Vagina (tissue), 2 donors: ENCODE measurements around the gene ADARB2. TPM values are rescaled to one million over a fixed set of nuclear protein-coding genes. Genes with fewer than 3 reads are reported as not detected.

Experiments
- DNase-seq, 2 donors: peaks; one replicate each; pipeline ENCODE4 v3.0.0-alpha.2; 2017; ENCODE audit errors: extremely low spot score in 2 of 2
- H3K27ac ChIP-seq: fragments of 200-600 bp; sonication (generic); one replicate; pipeline ENCODE4 v1.5.1; 2019
- H3K27me3 ChIP-seq: fragments of 200-600 bp; sonication (generic); one replicate; pipeline ENCODE4 v1.5.1; 2019
- H3K36me3 ChIP-seq, 2 donors: fragments of 200-600 bp; sonication (generic); one replicate each; pipeline ENCODE4 v1.5.1; 2017 to 2019
- H3K4me1 ChIP-seq: fragments of 200-600 bp; sonication (generic); one replicate; pipeline ENCODE4 v1.5.1; 2019
- H3K4me3 ChIP-seq, 2 donors: fragments of 200-600 bp; sonication (generic); 1 replicate in 1 of 2; 2 replicates in 1 of 2; pipeline ENCODE4 v1.5.1; 2016 to 2019
- H3K9me3 ChIP-seq: fragments of 200-600 bp; sonication (generic); one replicate; pipeline ENCODE4 v1.5.1; 2019
- POLR2A ChIP-seq, 2 donors: fragments of 450-650 bp; IDR thresholded peaks; one replicate each; pipeline ENCODE4 v1.6.1; 2017; ENCODE audit warnings: antibody characterized with exemption in 2 of 2, mild to moderate bottlenecking in 2 of 2, moderate library complexity in 2 of 2
- POLR2AphosphoS5 ChIP-seq, 2 donors: sonication (generic); formaldehyde crosslinking; IDR thresholded peaks; one replicate each; pipeline ENCODE4 v1.9.0; 2017; ENCODE audit warnings: antibody characterized with exemption in 2 of 2, mild to moderate bottlenecking in 2 of 2, low read depth in 1 of 2; ENCODE audit not compliant: insufficient read depth in 1 of 2
- intact Hi-C: fragments of 100-400 bp; cut with DNase I; formaldehyde crosslinking; loops from one replicate; pipeline ENCODE4 v1.15.1; 2023
- total RNA-seq: library from RNA; depleted of rRNA; stranded (reverse); fragments of >200 nt; gene quantifications from one replicate; pipeline ENCODE4 v1.2.3, GENCODE V29; 2016
- TF ChIP-seq, protein P1 (sequence below), 3 experiments: fragments of 450-650 bp in 2 of 3; fragments of 200-600 bp in 1 of 3; sonication (generic) in 1 of 3; IDR thresholded peaks; one replicate each; pipeline ENCODE4 v1.5.1; 2017 to 2019; ENCODE audit warnings: antibody characterized with exemption in 3 of 3, mild to moderate bottlenecking in 2 of 3, moderate library complexity in 2 of 3

ADARB2 gene
- total RNA-seq, 1 donor from 2014 or later = 3.4 TPM

GRCh38 chr10:1690086-1690485 is 47.2 kb downstream of the ADARB2 start:
- intact Hi-C loops = no loop called here
- no peak for DNase-seq
- Histone ChIP-seq H3K9me3 (no peaks in the 10 kb centered on the region), H3K4me3 (no peak overlapping the region), H3K36me3 (no peaks in the 10 kb centered on the region), H3K27me3 (no peaks in the 10 kb centered on the region), H3K27ac (no peak overlapping the region), H3K4me1 (no peaks in the 10 kb centered on the region)
- TF ChIP-seq, protein P1, sequence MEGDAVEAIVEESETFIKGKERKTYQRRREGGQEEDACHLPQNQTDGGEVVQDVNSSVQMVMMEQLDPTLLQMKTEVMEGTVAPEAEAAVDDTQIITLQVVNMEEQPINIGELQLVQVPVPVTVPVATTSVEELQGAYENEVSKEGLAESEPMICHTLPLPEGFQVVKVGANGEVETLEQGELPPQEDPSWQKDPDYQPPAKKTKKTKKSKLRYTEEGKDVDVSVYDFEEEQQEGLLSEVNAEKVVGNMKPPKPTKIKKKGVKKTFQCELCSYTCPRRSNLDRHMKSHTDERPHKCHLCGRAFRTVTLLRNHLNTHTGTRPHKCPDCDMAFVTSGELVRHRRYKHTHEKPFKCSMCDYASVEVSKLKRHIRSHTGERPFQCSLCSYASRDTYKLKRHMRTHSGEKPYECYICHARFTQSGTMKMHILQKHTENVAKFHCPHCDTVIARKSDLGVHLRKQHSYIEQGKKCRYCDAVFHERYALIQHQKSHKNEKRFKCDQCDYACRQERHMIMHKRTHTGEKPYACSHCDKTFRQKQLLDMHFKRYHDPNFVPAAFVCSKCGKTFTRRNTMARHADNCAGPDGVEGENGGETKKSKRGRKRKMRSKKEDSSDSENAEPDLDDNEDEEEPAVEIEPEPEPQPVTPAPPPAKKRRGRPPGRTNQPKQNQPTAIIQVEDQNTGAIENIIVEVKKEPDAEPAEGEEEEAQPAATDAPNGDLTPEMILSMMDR (IDR thresholded peaks at IDR 0.05) = no peak
- TF ChIP-seq POLR2A (IDR thresholded peaks at IDR 0.05) = no peak
- TF ChIP-seq POLR2AphosphoS5 (IDR thresholded peaks at IDR 0.05; ENCODE audit: insufficient read depth in 1 of 2, low read depth in 1 of 2) = no peak

GRCh38 chr10:1688531-1688930 is 48.8 kb downstream of the ADARB2 start:
- DNase-seq = no peak
- TF ChIP-seq POLR2A (IDR thresholded peaks at IDR 0.05) = no peak
- TF ChIP-seq, protein P1 (IDR thresholded peaks at IDR 0.05) = no peak
- no peak for TF ChIP-seq POLR2AphosphoS5 (IDR thresholded peaks at IDR 0.05; ENCODE audit: insufficient read depth in 1 of 2, low read depth in 1 of 2)
- H3K36me3 ChIP-seq = no peaks in the 10 kb centered on the region
- no peaks in the 10 kb centered on the region for H3K9me3 ChIP-seq
- no peaks in the 10 kb centered on the region for H3K27me3 ChIP-seq
- no peak overlapping the region for H3K27ac ChIP-seq
- H3K4me3 ChIP-seq = no peak overlapping the region
- no peaks in the 10 kb centered on the region for H3K4me1 ChIP-seq
- intact Hi-C loops = no loop called here

- intact Hi-C loops = no loop called here
- no peaks in the 10 kb centered on the region for H3K36me3 ChIP-seq
- no peaks in the 10 kb centered on the region for H3K27me3 ChIP-seq
- no peak overlapping the region for H3K27ac ChIP-seq
- no peak for DNase-seq
- TF ChIP-seq POLR2A (IDR thresholded peaks at IDR 0.05) (no peak), POLR2AphosphoS5 (IDR thresholded peaks at IDR 0.05; ENCODE audit: insufficient read depth in 1 of 2, low read depth in 1 of 2) (no peak)
- TF ChIP-seq, protein P1 (IDR thresholded peaks at IDR 0.05) = no peak
- no peak overlapping the region for H3K4me3 ChIP-seq
- H3K4me1 ChIP-seq = no peaks in the 10 kb centered on the region
- H3K9me3 ChIP-seq = no peaks in the 10 kb centered on the region
These were observed 49.6 kb downstream of the ADARB2 start for GRCh38 chr10:1687623-1688150.

- no peaks in the 10 kb centered on the region for H3K4me1 ChIP-seq
- no peaks in the 10 kb centered on the region for H3K9me3 ChIP-seq
- intact Hi-C loops = no loop called here
- no peak overlapping the region for H3K27ac ChIP-seq
- no peak overlapping the region for H3K4me3 ChIP-seq
- no peaks in the 10 kb centered on the region for H3K36me3 ChIP-seq
- no peak for DNase-seq
- H3K27me3 ChIP-seq = no peaks in the 10 kb centered on the region
- TF ChIP-seq POLR2AphosphoS5 (IDR thresholded peaks at IDR 0.05; ENCODE audit: insufficient read depth in 1 of 2, low read depth in 1 of 2) (no peak), POLR2A (IDR thresholded peaks at IDR 0.05) (no peak)
- TF ChIP-seq, protein P1 (IDR thresholded peaks at IDR 0.05) = no peak
These were observed 50.1 kb downstream of the ADARB2 start for GRCh38 chr10:1687190-1687589.

GRCh38 chr10:1686491-1686749 is 50.9 kb downstream of the ADARB2 start:
- DNase-seq = no peak
- Histone ChIP-seq H3K9me3 (no peaks in the 10 kb centered on the region), H3K27ac (no peak overlapping the region), H3K27me3 (no peaks in the 10 kb centered on the region), H3K4me3 (no peak overlapping the region), H3K36me3 (no peaks in the 10 kb centered on the region), H3K4me1 (no peaks in the 10 kb centered on the region)
- intact Hi-C loops = no loop called here
- no peak for TF ChIP-seq POLR2A (IDR thresholded peaks at IDR 0.05)
- no peak for TF ChIP-seq POLR2AphosphoS5 (IDR thresholded peaks at IDR 0.05; ENCODE audit: insufficient read depth in 1 of 2, low read depth in 1 of 2)
- TF ChIP-seq, protein P1 (IDR thresholded peaks at IDR 0.05) = no peak
